Brain pericyte (primary cell): ENCODE measurements around the gene CCDC185.

Source experiments
- DNase-seq: peaks from one replicate; pipeline ENCODE4 v3.0.0-alpha.2; 2012; ENCODE audit warnings: low read depth, low spot score

The CCDC185 gene

GRCh38 chr1:223393275-223394214 lies at the start of gene CCDC185:
Gene CCDC185, plus strand, starts transcription at chr1:223393415. Its CDS starts 61 bp downstream, at chr1:223393476.
- DNase-seq: no peak

- DNase-seq: no peak
Measured at GRCh38 chr1:223343692-223344091, 49.5 kb upstream of the CCDC185 start.

DNA sequence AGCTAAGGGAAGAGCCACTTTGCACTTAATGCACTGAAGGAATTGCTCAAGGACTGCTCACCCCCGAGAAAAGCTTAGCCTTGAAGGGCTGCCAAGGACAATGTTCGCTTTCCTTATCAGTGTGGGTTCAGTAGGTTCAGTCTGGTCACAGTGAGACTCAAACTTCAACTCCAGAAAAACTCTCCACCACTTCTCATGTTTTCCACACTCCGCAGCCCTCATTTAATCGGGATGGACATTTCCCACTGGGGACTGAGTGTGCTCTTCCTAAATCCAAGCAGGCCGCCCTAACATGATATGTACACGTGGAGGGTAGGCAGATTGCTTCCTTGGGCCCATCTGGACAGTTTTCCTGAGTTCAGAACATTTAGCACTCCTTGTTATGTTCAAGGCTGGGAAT lies 48.7 kb upstream of the CCDC185 start:
- DNase-seq: no peak

DNA sequence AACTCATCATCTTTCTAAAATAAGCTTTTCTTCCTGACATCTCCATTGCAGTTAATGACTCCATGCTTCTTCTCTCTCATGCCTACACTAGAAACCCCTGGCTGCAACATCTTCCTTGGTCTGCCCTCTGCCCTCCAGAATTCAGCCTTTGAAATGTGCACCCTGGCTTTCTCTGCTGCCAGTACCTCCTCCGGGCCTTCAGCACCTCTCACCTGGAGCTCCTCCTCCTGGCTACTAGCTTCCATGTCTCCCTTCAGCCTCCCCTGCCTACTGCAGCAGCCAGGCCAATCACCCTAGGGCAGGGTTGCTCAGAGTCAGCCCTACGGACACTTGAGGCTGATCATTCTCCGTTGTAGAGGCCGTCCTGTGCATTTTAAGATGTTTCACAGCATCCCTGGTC lies 47.5 kb upstream of the CCDC185 start:
- DNase-seq: no peak

DNA sequence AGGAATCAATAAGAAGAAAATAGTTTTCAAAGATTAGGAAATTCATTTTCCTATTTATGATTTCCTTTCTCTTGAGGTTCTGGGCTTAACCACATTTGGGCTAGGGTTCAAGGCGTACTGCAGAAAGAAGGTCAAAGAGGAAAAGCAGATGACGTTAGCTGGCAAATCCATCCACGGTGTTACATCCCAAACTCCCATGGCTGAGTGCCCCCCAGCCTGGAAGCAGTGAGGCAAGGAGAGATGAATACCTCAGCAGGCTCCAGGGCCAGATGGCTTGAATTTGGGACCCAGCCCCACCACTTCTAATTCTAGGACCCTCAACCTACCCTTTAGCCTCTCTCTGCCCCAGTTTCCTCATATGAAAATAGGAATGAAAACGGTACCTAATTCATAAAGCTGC lies 46.9 kb upstream of the CCDC185 start:
- DNase-seq: no peak

- no peak for DNase-seq
Measured at GRCh38 chr1:223347583-223347982, 45.6 kb upstream of the CCDC185 start.

DNA sequence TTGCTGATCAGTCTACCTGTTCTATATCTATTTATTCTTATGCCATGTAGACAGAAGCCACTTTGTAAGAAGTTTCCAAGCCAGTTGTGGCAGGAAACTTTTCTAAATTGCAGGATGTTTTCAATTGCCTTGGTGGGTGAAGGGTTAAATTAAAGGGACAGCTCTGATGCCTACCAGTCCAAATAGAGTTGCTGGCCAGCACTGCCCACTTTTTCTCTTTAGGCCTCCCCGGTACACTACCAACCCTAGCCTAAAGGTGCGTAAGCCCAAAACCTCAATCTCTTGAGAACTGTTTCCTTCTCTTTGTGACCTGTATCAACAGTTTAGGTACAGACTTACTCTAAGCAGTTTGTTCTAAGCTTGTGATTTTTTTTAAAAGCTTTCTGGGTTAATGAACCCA lies 44.8 kb upstream of the CCDC185 start:
- DNase-seq: no peak

GRCh38 chr1:223349241-223349640 lies 44.0 kb upstream of the CCDC185 start:
- DNase-seq: no peak

GRCh38 chr1:223350361-223350908 lies 42.8 kb upstream of the CCDC185 start:
- DNase-seq: no peak

DNA sequence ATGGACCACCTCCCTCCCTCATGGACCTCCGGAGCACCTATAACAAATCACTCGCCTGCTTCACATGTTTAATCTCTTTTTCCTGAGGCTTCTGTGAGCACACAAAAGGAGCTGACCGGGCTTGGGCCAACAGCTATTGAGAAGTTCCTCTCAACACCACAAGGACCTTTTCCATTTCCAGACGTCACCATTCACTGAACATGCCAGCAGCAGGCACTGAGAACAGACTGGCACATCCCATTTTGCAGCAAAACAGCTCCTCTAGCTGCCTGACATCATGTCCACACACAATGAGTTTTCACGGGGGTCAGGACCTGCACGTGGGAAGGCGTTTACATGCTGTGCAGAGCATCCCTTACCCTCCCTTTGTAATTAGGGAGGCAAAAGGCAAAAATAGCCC lies 40.3 kb upstream of the CCDC185 start:
- no peak for DNase-seq

DNA sequence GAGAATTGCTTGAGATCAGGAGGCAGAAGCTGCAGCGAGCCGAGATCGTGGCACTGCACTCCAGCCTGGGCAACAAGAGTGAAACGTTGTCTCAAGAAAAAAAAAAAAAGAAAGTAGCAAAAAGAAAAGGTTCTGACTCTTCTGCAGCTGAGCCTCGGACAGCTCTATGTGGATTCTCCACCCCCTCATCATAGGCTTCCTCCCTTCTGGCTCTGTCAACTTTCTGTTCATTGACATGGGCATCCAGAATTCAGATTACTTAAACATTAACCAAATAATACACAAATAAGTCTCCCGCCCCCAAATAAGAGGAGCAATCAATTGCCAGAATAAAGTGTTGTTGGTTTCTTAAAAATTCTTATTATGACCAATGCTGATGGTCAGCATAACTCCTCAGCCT lies 39.3 kb upstream of the CCDC185 start:
- DNase-seq: no peak

DNA sequence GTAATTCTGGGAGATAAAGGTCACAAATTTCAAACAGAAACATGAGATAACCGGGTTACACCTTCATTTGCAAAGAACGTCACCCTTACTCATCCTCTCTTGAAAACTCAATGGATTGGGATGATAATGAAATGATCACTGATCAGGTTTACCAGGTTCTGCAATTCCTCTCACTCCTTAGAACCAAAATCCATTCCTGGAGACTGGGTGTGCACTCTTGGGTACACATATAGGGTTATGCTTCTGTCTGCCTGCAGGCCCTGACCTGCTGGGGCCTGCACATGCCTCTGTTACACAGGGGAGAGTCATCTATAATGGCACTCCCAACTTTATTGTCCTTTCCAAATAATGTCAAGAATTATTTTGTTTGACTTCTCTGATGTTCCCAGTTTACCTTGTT lies 37.5 kb upstream of the CCDC185 start:
- DNase-seq: no peak

- no peak for DNase-seq
Measured at GRCh38 chr1:223358826-223359225, 34.4 kb upstream of the CCDC185 start.

DNA sequence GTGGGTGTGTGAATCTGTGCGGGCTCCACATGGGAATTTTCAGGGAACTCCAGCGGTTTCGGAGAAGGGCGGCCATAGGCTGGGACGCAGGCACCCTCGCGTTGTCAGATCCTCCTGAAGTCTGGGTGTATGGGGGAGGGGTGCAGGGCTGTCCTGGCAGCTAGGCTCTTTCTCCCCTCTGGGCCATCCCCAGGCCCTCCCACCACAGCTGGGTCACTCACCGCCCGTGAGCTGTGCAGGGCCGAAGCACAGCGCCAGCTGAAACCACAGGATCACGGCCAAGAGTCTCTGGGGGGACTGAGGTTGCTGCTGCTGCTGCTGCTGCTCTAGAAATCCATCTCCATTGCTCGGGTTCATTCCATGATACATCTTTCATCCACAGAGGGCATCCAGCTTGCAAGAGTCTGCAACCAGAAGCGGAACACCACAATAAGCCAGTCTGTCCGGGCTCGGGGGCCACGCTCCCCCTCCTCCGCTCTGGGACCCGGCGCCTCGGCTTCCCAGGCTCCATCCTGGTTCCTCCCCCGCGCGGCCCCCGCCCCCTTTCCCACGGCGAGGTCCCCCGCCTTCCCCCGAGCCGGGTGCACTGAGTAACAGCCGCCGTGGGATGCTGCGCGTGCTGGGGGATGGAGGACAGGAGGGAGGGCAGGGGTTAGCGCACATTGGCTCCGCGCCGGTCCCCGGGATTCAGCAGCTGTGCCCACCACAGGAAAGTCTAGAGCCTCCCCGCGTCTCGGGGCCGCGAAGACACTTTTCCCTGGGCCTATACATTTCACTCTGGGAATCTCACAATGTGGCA lies 30.0 kb upstream of the CCDC185 start:
- DNase-seq: no peak

DNA sequence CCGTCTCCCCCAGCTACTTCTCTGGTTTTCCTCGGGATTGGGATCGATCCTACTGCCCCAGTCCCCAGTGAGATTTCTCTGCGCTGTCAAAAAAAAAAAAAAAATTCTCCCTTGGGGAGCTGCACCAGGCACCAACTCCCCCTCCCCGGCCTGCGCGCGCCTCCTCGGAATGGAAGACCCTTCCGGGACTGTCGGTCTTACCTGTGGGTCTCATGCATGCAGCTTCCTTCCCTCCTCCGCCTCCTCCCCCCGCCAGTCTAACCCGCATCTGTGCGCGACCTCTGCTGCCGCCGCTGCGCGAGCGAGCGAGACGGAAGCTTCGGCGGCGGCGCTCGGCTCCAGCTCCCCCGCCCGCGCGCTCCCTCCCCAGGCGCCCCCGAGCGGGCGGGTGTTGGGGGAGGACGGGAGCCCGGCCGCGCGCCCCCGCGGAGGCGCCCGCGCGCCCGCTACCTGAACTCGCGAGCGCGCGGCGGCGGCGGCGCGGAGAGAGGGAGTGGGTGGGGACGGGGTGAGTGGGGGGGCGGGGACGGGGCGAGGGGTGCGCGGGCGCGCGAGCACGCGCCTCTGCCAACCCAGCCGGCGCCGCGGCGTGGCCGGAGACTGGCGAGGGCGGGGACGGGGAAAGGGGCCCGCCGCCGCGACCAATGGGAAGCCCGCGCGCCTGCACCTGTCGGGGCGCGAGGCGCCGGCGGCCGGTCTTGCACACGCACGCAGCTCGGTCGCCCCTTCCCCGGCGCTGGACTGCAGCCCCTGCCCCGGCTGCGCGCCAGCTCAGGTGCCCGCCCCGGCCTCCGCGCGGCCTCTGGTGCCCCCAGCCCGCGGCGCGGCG lies 29.1 kb upstream of the CCDC185 start, which contains the start of gene SUSD4:
TSS of gene SUSD4 (minus strand) at position 321 of the 829 bp plus-strand sequence. CDS start 751 bp downstream, outside the sequence.
- no peak for DNase-seq

GRCh38 chr1:223364685-223365382 lies 28.4 kb upstream of the CCDC185 start:
- no peak for DNase-seq

DNA sequence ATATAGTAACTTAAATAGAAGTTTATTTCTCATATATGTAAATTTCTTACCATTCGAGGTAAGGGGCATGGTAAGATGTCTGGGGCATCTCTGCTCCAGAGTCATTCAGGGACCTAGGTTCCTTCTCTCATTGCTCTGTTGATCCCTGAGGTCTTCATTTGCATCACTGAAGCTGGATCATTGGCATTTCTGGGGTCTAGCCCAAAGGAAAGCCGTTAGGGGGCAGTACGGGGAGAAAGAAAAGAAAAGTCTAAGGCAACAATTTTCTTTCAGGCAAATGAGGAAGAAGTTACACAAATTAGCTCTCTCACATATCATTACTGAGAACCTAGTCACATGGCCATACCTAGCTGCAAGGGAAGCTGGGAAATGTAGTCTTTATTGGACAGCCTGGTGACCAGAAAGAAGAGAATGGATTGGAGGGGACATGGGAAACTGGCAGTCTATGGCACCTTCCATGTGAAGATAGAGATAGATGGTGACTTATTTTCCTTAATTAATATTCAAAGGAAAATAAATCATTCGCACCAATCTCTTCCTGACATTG lies 19.1 kb upstream of the CCDC185 start:
- no peak for DNase-seq

DNA sequence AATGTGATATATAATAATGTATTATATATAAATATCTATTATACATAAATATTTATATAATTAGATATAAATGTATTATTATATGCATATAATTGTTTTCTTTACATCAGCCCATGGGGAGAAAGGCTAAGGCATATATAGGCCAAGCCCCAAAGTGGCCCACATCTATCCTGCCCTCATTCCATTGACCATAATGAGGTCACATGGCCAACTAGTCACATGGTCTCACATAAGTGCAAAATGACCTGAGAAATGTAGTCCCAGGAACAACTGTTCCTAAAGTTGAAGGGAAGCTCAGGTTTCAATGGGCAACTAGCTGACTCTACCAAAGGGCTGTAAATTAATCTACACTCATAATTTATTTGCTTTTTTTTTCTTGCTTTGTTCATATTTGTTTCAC lies 14.5 kb upstream of the CCDC185 start:
- no peak for DNase-seq

GRCh38 chr1:223386013-223386412 lies 7.2 kb upstream of the CCDC185 start:
- DNase-seq: no peak

- DNase-seq: no peak
Measured at GRCh38 chr1:223390618-223391017, 2.6 kb upstream of the CCDC185 start.
